Measurements from ENCODE around the gene RASGEF1C.

RASGEF1C gene

GRCh38 chr5:180081481-180081880, 127.5 kb downstream of the RASGEF1C start:
- DNase-seq (ENCODE audit: low spot score): no peak

GRCh38 chr5:180080486-180081280, 128.3 kb downstream of the RASGEF1C start:
- DNase-seq (ENCODE audit: low spot score): no peak

- DNase-seq (ENCODE audit: low spot score): no peak
These were observed 129.1 kb downstream of the RASGEF1C start for GRCh38 chr5:180079702-180080466.

- DNase-seq (ENCODE audit: low spot score): no peak
These were observed 130.7 kb downstream of the RASGEF1C start for GRCh38 chr5:180078348-180078747.

GRCh38 chr5:180077594-180078284, 131.3 kb downstream of the RASGEF1C start:
- DNase-seq (ENCODE audit: low spot score): no peak

- DNase-seq (ENCODE audit: low spot score): no peak
These were observed 133.3 kb downstream of the RASGEF1C start for GRCh38 chr5:180075703-180076102.

- no peak for DNase-seq (ENCODE audit: low spot score)
These were observed 134.5 kb downstream of the RASGEF1C start for GRCh38 chr5:180074462-180074861.

- no peak for DNase-seq (ENCODE audit: low spot score)
These were observed 136.5 kb downstream of the RASGEF1C start for GRCh38 chr5:180072556-180072955.

- DNase-seq (ENCODE audit: low spot score): no peak
These were observed 136.8 kb downstream of the RASGEF1C start for GRCh38 chr5:180072256-180072548.

GRCh38 chr5:180071531-180072255, 137.3 kb downstream of the RASGEF1C start, which contains the start of gene RNF130:
RNF130 (minus strand) TSS chr5:180071759; CDS start chr5:180071702, 57 bp downstream.
- peak; percentile 81 for DNase-seq (ENCODE audit: low spot score)

GRCh38 chr5:180070756-180071530, 138.1 kb downstream of the RASGEF1C start:
- no peak for DNase-seq (ENCODE audit: low spot score)

- DNase-seq (ENCODE audit: low spot score): no peak
These were observed 139.3 kb downstream of the RASGEF1C start for GRCh38 chr5:180069589-180070247.

GRCh38 chr5:180068519-180069090, 140.4 kb downstream of the RASGEF1C start:
- DNase-seq (ENCODE audit: low spot score): no peak

GRCh38 chr5:180067986-180068385, 141.0 kb downstream of the RASGEF1C start:
- DNase-seq (ENCODE audit: low spot score): no peak

GRCh38 chr5:180060192-180060591, 148.8 kb downstream of the RASGEF1C start:
- no peak for DNase-seq (ENCODE audit: low spot score)

- no peak for DNase-seq (ENCODE audit: low spot score)
These were observed 149.7 kb downstream of the RASGEF1C start for GRCh38 chr5:180059326-180059725.

GRCh38 chr5:180056153-180056552, 152.9 kb downstream of the RASGEF1C start:
- DNase-seq (ENCODE audit: low spot score): no peak

- no peak for DNase-seq (ENCODE audit: low spot score)
These were observed 154.8 kb downstream of the RASGEF1C start for GRCh38 chr5:180054226-180054625.

- no peak for DNase-seq (ENCODE audit: low spot score)
These were observed 155.9 kb downstream of the RASGEF1C start for GRCh38 chr5:180053061-180053602.

- DNase-seq (ENCODE audit: low spot score): no peak
These were observed 156.7 kb downstream of the RASGEF1C start for GRCh38 chr5:180052211-180052818.
